Measurements from ENCODE around the gene NF1. TPM values are rescaled to one million over a fixed set of nuclear protein-coding genes. Genes with fewer than 3 reads are reported as not detected.

Gene NF1
- total RNA-seq, 1 donor from 2014 or later = 53.7 TPM

DNA sequence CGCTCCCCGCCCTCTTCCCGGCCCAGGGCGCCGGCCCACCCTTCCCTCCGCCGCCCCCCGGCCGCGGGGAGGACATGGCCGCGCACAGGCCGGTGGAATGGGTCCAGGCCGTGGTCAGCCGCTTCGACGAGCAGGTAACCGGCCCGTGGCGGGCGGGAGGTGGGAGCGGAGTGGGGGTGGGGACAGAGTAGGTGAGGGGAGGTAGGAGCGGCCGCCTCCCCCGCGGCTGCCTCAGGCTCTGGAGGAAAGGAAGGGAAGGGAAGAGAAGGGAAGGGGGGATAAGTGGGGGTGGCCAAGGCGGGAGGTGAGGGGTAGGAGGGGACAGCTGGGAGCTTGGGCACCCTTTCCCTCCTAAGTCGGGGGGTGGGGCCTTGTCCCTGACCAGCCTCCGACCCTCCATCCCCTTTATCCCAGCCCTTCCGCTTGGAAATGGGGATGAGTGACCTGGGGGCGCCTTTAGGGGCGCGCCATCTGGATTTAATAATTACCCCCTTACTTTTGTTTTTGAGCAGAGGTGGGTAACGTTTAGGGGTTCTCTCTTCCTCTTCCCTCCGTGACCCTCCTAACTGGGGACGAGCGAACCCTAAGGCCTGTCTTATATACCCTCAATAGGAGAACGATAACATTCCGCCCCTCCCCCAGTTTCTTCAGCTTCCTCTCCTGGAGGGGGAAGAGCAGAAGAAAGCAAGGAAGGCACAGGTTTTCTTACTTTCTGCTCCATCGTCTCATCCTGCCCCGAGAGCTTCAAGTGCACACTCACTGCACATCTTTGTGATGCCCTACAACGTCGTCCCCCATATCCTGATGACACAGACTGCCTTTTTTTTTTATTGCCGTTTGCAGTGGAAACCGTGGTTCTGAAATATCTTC is 694 bp downstream of the NF1 start:
- Histone ChIP-seq H3K4me1 (ENCODE audit: insufficient read depth, low read length) (peaks cover 14% of the 10 kb centered on the region), H3K79me2 (ENCODE audit: insufficient read depth, low read length) (peaks cover 51% of the 10 kb centered on the region), H2AFZ (ENCODE audit: low read depth, low read length) (peak overlapping the region; percentile 69), H3K9me3 (ENCODE audit: insufficient read depth, low read depth, low read length) (no peaks in the 10 kb centered on the region), H4K20me1 (ENCODE audit: insufficient read depth, low read length) (peaks cover 34% of the 10 kb centered on the region), H3K27me3 (ENCODE audit: insufficient read depth, low read length) (no peaks in the 10 kb centered on the region), H3K36me3 (ENCODE audit: insufficient read depth, low read length) (no peaks in the 10 kb centered on the region), H3K4me2 (ENCODE audit: low read length) (peak overlapping the region; percentile 95), H3K9ac (ENCODE audit: low read length) (peak overlapping the region; percentile 97), H3K4me3 (ENCODE audit: insufficient read depth, low read depth, low read length) (peak overlapping the region; percentile 85), H3K27ac (ENCODE audit: low read depth, low read length) (peak overlapping the region; percentile 86)
- DNase-seq (ENCODE audit: low read depth) (peak; percentile 48), FAIRE-seq (no peak)
- Mint-ChIP-seq H3K36me3 (ENCODE audit: low read depth, unreplicated experiment) (no peaks in the 10 kb centered on the region), H3K4me3 (ENCODE audit: unreplicated experiment) (peak overlapping the region; percentile 89), H3K4me1 (ENCODE audit: low read depth, unreplicated experiment) (peaks cover 11% of the 10 kb centered on the region), H3K27ac (ENCODE audit: unreplicated experiment) (peak overlapping the region; percentile 94), H3K9me3 (ENCODE audit: unreplicated experiment) (no peaks in the 10 kb centered on the region), H3K27me3 (ENCODE audit: low read depth, unreplicated experiment) (no peaks in the 10 kb centered on the region)
- TF ChIP-seq EZH2 (IDR thresholded peaks at IDR 0.05; ENCODE audit: insufficient read depth, low read length) = no peak
- TF ChIP-seq, protein P1, sequence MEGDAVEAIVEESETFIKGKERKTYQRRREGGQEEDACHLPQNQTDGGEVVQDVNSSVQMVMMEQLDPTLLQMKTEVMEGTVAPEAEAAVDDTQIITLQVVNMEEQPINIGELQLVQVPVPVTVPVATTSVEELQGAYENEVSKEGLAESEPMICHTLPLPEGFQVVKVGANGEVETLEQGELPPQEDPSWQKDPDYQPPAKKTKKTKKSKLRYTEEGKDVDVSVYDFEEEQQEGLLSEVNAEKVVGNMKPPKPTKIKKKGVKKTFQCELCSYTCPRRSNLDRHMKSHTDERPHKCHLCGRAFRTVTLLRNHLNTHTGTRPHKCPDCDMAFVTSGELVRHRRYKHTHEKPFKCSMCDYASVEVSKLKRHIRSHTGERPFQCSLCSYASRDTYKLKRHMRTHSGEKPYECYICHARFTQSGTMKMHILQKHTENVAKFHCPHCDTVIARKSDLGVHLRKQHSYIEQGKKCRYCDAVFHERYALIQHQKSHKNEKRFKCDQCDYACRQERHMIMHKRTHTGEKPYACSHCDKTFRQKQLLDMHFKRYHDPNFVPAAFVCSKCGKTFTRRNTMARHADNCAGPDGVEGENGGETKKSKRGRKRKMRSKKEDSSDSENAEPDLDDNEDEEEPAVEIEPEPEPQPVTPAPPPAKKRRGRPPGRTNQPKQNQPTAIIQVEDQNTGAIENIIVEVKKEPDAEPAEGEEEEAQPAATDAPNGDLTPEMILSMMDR (IDR thresholded peaks at IDR 0.05; ENCODE audit: insufficient read depth, low read depth, low read length) = no peak

DNA sequence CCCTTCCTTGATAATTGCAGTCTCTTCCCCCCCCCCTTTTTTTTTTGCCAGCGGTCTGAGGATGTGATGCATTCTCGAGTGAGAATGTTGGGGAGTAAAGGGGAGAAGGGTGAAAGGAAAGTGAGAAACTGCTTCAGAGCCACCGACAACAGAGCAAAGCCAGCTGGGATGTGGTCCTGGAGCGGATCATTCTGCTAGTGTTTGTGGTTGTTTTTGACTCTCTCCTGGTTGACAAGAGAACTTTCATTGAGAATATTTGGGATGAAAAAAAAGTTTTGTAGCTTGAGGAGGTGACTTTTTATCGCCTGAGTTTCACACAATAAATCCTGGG is 1.3 kb downstream of the NF1 start:
- DNase-seq (ENCODE audit: low read depth) (no peak), FAIRE-seq (no peak)
- peak overlapping the region; percentile 89 for H3K4me3 Mint-ChIP-seq (ENCODE audit: unreplicated experiment)
- Histone ChIP-seq H3K79me2 (ENCODE audit: insufficient read depth, low read length) (peaks cover 57% of the 10 kb centered on the region), H3K36me3 (ENCODE audit: insufficient read depth, low read length) (no peaks in the 10 kb centered on the region), H2AFZ (ENCODE audit: low read depth, low read length) (peak overlapping the region; percentile 69), H3K9ac (ENCODE audit: low read length) (peak overlapping the region; percentile 97), H4K20me1 (ENCODE audit: insufficient read depth, low read length) (peaks cover 39% of the 10 kb centered on the region), H3K9me3 (ENCODE audit: insufficient read depth, low read depth, low read length) (no peaks in the 10 kb centered on the region), H3K4me1 (ENCODE audit: insufficient read depth, low read length) (peaks cover 16% of the 10 kb centered on the region), H3K27ac (ENCODE audit: low read depth, low read length) (peak overlapping the region; percentile 86), H3K4me2 (ENCODE audit: low read length) (peak overlapping the region; percentile 95), H3K4me3 (ENCODE audit: insufficient read depth, low read depth, low read length) (peak overlapping the region; percentile 85), H3K27me3 (ENCODE audit: insufficient read depth, low read length) (no peaks in the 10 kb centered on the region)
- H3K36me3 Mint-ChIP-seq (ENCODE audit: low read depth, unreplicated experiment) = no peaks in the 10 kb centered on the region
- TF ChIP-seq, protein P1 (IDR thresholded peaks at IDR 0.05; ENCODE audit: insufficient read depth, low read depth, low read length) = no peak
- no peak for TF ChIP-seq EZH2 (IDR thresholded peaks at IDR 0.05; ENCODE audit: insufficient read depth, low read length)
- H3K4me1 Mint-ChIP-seq (ENCODE audit: low read depth, unreplicated experiment) = peaks cover 11% of the 10 kb centered on the region
- H3K9me3 Mint-ChIP-seq (ENCODE audit: unreplicated experiment) = no peaks in the 10 kb centered on the region
- H3K27me3 Mint-ChIP-seq (ENCODE audit: low read depth, unreplicated experiment) = no peaks in the 10 kb centered on the region
- peak overlapping the region; percentile 94 for H3K27ac Mint-ChIP-seq (ENCODE audit: unreplicated experiment)

- TF ChIP-seq, protein P1 (IDR thresholded peaks at IDR 0.05; ENCODE audit: insufficient read depth, low read depth, low read length) = no peak
- TF ChIP-seq EZH2 (IDR thresholded peaks at IDR 0.05; ENCODE audit: insufficient read depth, low read length) = no peak
- Histone ChIP-seq H3K4me2 (ENCODE audit: low read length) (no peak overlapping the region), H3K27me3 (ENCODE audit: insufficient read depth, low read length) (no peaks in the 10 kb centered on the region), H2AFZ (ENCODE audit: low read depth, low read length) (no peak overlapping the region), H4K20me1 (ENCODE audit: insufficient read depth, low read length) (peaks cover 65% of the 10 kb centered on the region), H3K79me2 (ENCODE audit: insufficient read depth, low read length) (peaks cover 86% of the 10 kb centered on the region), H3K27ac (ENCODE audit: low read depth, low read length) (no peak overlapping the region), H3K4me3 (ENCODE audit: insufficient read depth, low read depth, low read length) (no peak overlapping the region), H3K36me3 (ENCODE audit: insufficient read depth, low read length) (no peaks in the 10 kb centered on the region), H3K9me3 (ENCODE audit: insufficient read depth, low read depth, low read length) (no peaks in the 10 kb centered on the region), H3K9ac (ENCODE audit: low read length) (no peak overlapping the region), H3K4me1 (ENCODE audit: insufficient read depth, low read length) (peaks cover 17% of the 10 kb centered on the region)
- H3K9me3 Mint-ChIP-seq (ENCODE audit: unreplicated experiment) = no peaks in the 10 kb centered on the region
- H3K36me3 Mint-ChIP-seq (ENCODE audit: low read depth, unreplicated experiment) = no peaks in the 10 kb centered on the region
- peaks cover 10% of the 10 kb centered on the region for H3K4me1 Mint-ChIP-seq (ENCODE audit: low read depth, unreplicated experiment)
- no peak overlapping the region for H3K4me3 Mint-ChIP-seq (ENCODE audit: unreplicated experiment)
- DNase-seq (ENCODE audit: low read depth) = peak; percentile 58
- H3K27ac Mint-ChIP-seq (ENCODE audit: unreplicated experiment) = no peak overlapping the region
- H3K27me3 Mint-ChIP-seq (ENCODE audit: low read depth, unreplicated experiment) = no peaks in the 10 kb centered on the region
- peak; percentile 34 for FAIRE-seq
These were observed 4.2 kb downstream of the NF1 start for GRCh38 chr17:31099016-31099415.

All from astrocyte (in vitro differentiated cells and primary cell).